Ovary (tissue), 9 donors: ENCODE results near the gene HHAT. TPM values are rescaled to one million over a fixed set of nuclear protein-coding genes. Genes with fewer than 3 reads are reported as not detected.
A peak's percentile ranks its signal among the peaks of the same experiment; 100 is the strongest.

ENCODE experiments used
- DNase-seq, 5 donors: peaks; one replicate each; pipeline ENCODE4 v3.0.0-alpha.2; 2019 to 2020
- H3K27ac ChIP-seq, 2 donors: fragments of 200-600 bp; one replicate each; pipeline versions ENCODE4 v1.5.1 to v1.8.0; 2019 to 2022
- H3K27me3 ChIP-seq: fragments of 200-600 bp; one replicate; pipeline ENCODE4 v1.8.0; 2022
- H3K36me3 ChIP-seq: fragments of 200-600 bp; sonication (generic); one replicate; pipeline ENCODE4 v1.5.1; 2019
- H3K4me1 ChIP-seq: one replicate; pipeline ENCODE4 v1.8.1; 2013; ENCODE audit warnings: mild to moderate bottlenecking, moderate library complexity; ENCODE audit not compliant: insufficient read depth
- H3K4me3 ChIP-seq: fragments of 200-600 bp; sonication (generic); one replicate; pipeline ENCODE4 v1.5.1; 2017
- H3K9me3 ChIP-seq, 2 donors: fragments of 200-600 bp in 1 of 2; sonication (generic) in 1 of 2; one replicate each; pipeline versions ENCODE4 v1.5.1 to v1.8.1; 2013 to 2019; ENCODE audit warnings: mild to moderate bottlenecking in 1 of 2, moderate library complexity in 1 of 2
- CTCF ChIP-seq, 3 donors: fragments of 450-650 bp in 2 of 3; fragments of 200-600 bp in 1 of 3; IDR thresholded peaks; one replicate each; pipeline versions ENCODE4 v1.5.1 to v1.8.0; 2016 to 2022; ENCODE audit warnings: antibody characterized with exemption in 3 of 3, mild to moderate bottlenecking in 1 of 3
- EP300 ChIP-seq: sonication (generic); formaldehyde crosslinking; IDR thresholded peaks from one replicate; pipeline ENCODE4 v1.6.1; 2017; ENCODE audit warnings: antibody characterized with exemption
- POLR2A ChIP-seq: fragments of 450-650 bp; IDR thresholded peaks from one replicate; pipeline ENCODE4 v1.6.1; 2017; ENCODE audit warnings: antibody characterized with exemption, mild to moderate bottlenecking, moderate library complexity
- WGBS, 3 donors: extraction: QIAGEN DNeasy Blood & Tissue Kit in 1 of 3; methylation state at CpG; one replicate each; pipeline versions ENCODE4 v1.1.5 to v1.1.7; 2013 to 2017; 5-methylcytosine and 5-hydroxymethylcytosine counted together
- intact Hi-C, 4 donors: fragments of 100-400 bp; cut with DNase I; formaldehyde crosslinking; loops; one replicate each; pipeline versions ENCODE4 v1.11.0 to v1.15.1; 2022 to 2023
- polyA plus RNA-seq, 2 donors: library from polyadenylated mRNA; stranded (reverse); fragments of 200-250 nt in 1 of 2; fragments of 350-450 nt in 1 of 2; fragmentation: Illumina TruSeq in 1 of 2; extraction: RNeasy Lipid Tissue Mini Kit (QIAGEN cat#74804) in 1 of 2; gene quantifications; one replicate each; pipeline ENCODE4 v1.2.3, GENCODE V29; 2013 to 2014
- total RNA-seq, 7 donors: library from RNA; depleted of rRNA in 2 of 7; stranded (reverse); fragments of >200 nt in 2 of 7; fragmentation: NEBNext Ultra II Directional in 3 of 7; extraction: Animal tissue kit (Norgen Biotek cat#: 25700) in 3 of 7; gene quantifications; one replicate each; pipeline versions ENCODE4 v1.1.0 to v1.2.4, GENCODE V29; 2016 to 2023
- donor health status: DM: no; HTN: no; CAD: no; lungs with moderate emphysema.
- donor health status: DM: no; HTN: no; CAD: no.
- donor health status: Bipolar disorder and iron deficiency.
- donor health status: DM: yes; HTN: yes; CAD: no.
- donor health status: DM: no; HTN: no; CAD: no.
- donor health status: DM: yes; HTN: yes; CAD: no.

Gene HHAT
- total and polyA plus RNA-seq, 9 donors = 2.1 to 10.5 (median 4.1) TPM

- 47 to 52% (median 51%) methylated on average over 9 of the region's 9 CpGs for WGBS, 3 donors
- no peak overlapping the region for H3K27ac ChIP-seq
Measured at GRCh38 chr1:210373878-210374599, 45.3 kb downstream of the HHAT start.

GRCh38 chr1:210374600-210374953 is 45.9 kb downstream of the HHAT start:
- H3K9me3 ChIP-seq = no peaks in the 10 kb centered on the region
- DNase-seq = no peak
- 77 to 82% (median 78%) methylated on average over 4 of the region's 4 CpGs for WGBS, 3 donors
- H3K4me3 ChIP-seq = no peak overlapping the region
- no peaks in the 10 kb centered on the region for H3K36me3 ChIP-seq
- no peaks in the 10 kb centered on the region for H3K27me3 ChIP-seq
- no peak overlapping the region for H3K27ac ChIP-seq
- TF ChIP-seq CTCF (IDR thresholded peaks at IDR 0.05) = no peak
- no peak for TF ChIP-seq EP300
- no peak for TF ChIP-seq POLR2A
- intact Hi-C loops = no loop called here
- H3K4me1 ChIP-seq = no peaks in the 10 kb centered on the region

More at GRCh38 chr1:210373878-210374599, 45.3 kb downstream of the HHAT start:
- TF ChIP-seq POLR2A (no peak), CTCF (IDR thresholded peaks at IDR 0.05) (no peak), EP300 (no peak)
- H3K4me1 ChIP-seq = no peaks in the 10 kb centered on the region
- no peaks in the 10 kb centered on the region for H3K27me3 ChIP-seq
- H3K9me3 ChIP-seq = no peaks in the 10 kb centered on the region
- intact Hi-C loops = no loop called here
- peak in 1 of 5 donors; percentile 30 for DNase-seq
- no peaks in the 10 kb centered on the region for H3K36me3 ChIP-seq
- H3K4me3 ChIP-seq = no peak overlapping the region

GRCh38 chr1:210376836-210377372 is 48.2 kb downstream of the HHAT start:
- no peak overlapping the region for H3K27ac ChIP-seq
- intact Hi-C loops = no loop called here
- WGBS, 3 donors = 22 to 40% (median 38%) methylated on average over 1 of the region's 1 CpG
- no peak for TF ChIP-seq POLR2A
- TF ChIP-seq CTCF (IDR thresholded peaks at IDR 0.05) = no peak
- TF ChIP-seq EP300 = no peak
- no peaks in the 10 kb centered on the region for H3K4me1 ChIP-seq
- H3K4me3 ChIP-seq = no peak overlapping the region
- DNase-seq = no peak
- H3K27me3 ChIP-seq = no peaks in the 10 kb centered on the region
- no peaks in the 10 kb centered on the region for H3K36me3 ChIP-seq
- H3K9me3 ChIP-seq = no peaks in the 10 kb centered on the region

GRCh38 chr1:210377731-210378333 is 49.1 kb downstream of the HHAT start:
- H3K36me3 ChIP-seq = no peaks in the 10 kb centered on the region
- H3K4me3 ChIP-seq = no peak overlapping the region
- no peaks in the 10 kb centered on the region for H3K4me1 ChIP-seq
- intact Hi-C loops = no loop called here
- H3K27ac ChIP-seq = no peak overlapping the region
- WGBS, 3 donors = 65 to 70% (median 68%) methylated on average over 3 of the region's 3 CpGs
- no peaks in the 10 kb centered on the region for H3K27me3 ChIP-seq
- TF ChIP-seq EP300 (no peak), POLR2A (no peak)
- no peaks in the 10 kb centered on the region for H3K9me3 ChIP-seq
- no peak for DNase-seq

GRCh38 chr1:210378736-210379135 is 50.0 kb downstream of the HHAT start:
- Histone ChIP-seq H3K27ac (no peak overlapping the region), H3K4me3 (no peak overlapping the region), H3K4me1 (no peaks in the 10 kb centered on the region), H3K36me3 (no peaks in the 10 kb centered on the region), H3K9me3 (no peaks in the 10 kb centered on the region), H3K27me3 (no peaks in the 10 kb centered on the region)
- no peak for DNase-seq
- intact Hi-C loops = no loop called here
- 94 to 100% (median 97%) methylated on average over 1 of the region's 1 CpG for WGBS, 3 donors
- TF ChIP-seq POLR2A (no peak), CTCF (IDR thresholded peaks at IDR 0.05) (no peak), EP300 (no peak)
